ENCODE measurements around the gene AMZ1. TPM values are rescaled to one million over a fixed set of nuclear protein-coding genes. Genes with fewer than 3 reads are reported as not detected.
"Not testable (repeated sequence)": the region's sequence is repeated elsewhere in the genome, so short reads cannot be mapped to it uniquely, and the experiment has no call there.

AMZ1 gene
- polyA plus RNA-seq, 1 donor = 0.34 TPM

- peaks cover under 1% of the 10 kb centered on the region for H3K9me3 ChIP-seq (ENCODE audit: control insufficient read depth, low read depth, low read length)
- no peak overlapping the region for H3K27ac ChIP-seq (ENCODE audit: low read length)
- H3K27me3 ChIP-seq (ENCODE audit: control insufficient read depth, insufficient read depth, low read length) = peaks cover 12% of the 10 kb centered on the region
- no peak overlapping the region for H3K4me3 ChIP-seq (ENCODE audit: low read length)
- DNase-seq = no peak
- no peaks in the 10 kb centered on the region for H3K36me3 ChIP-seq (ENCODE audit: control insufficient read depth, insufficient read depth, low read length)
- no CpG with 5 or more reads among the region's 27 CpGs for WGBS (ENCODE audit: insufficient coverage, low lambda C conversion rate)
- H3K4me1 ChIP-seq (ENCODE audit: control insufficient read depth, insufficient read depth, low read length) = peaks cover 5% of the 10 kb centered on the region
Observed at GRCh38 chr7:2681929-2682799, 5.8 kb upstream of the AMZ1 start.

- no CpG with 5 or more reads among the region's 11 CpGs for WGBS (ENCODE audit: insufficient coverage, low lambda C conversion rate)
- Histone ChIP-seq H3K4me1 (ENCODE audit: control insufficient read depth, insufficient read depth, low read length) (peaks cover 9% of the 10 kb centered on the region), H3K9me3 (ENCODE audit: control insufficient read depth, low read depth, low read length) (peaks cover 2% of the 10 kb centered on the region), H3K36me3 (ENCODE audit: control insufficient read depth, insufficient read depth, low read length) (no peaks in the 10 kb centered on the region), H3K27me3 (ENCODE audit: control insufficient read depth, insufficient read depth, low read length) (peaks cover 32% of the 10 kb centered on the region), H3K4me3 (ENCODE audit: low read length) (no peak overlapping the region), H3K27ac (ENCODE audit: low read length) (no peak overlapping the region)
- DNase-seq = no peak
Observed at GRCh38 chr7:2684501-2684900, 3.5 kb upstream of the AMZ1 start.

- no peak overlapping the region for H3K27ac ChIP-seq (ENCODE audit: low read length)
- H3K4me3 ChIP-seq (ENCODE audit: low read length) = no peak overlapping the region
- peaks cover 5% of the 10 kb centered on the region for H3K4me1 ChIP-seq (ENCODE audit: control insufficient read depth, insufficient read depth, low read length)
- DNase-seq = no peak
- peaks cover 43% of the 10 kb centered on the region for H3K27me3 ChIP-seq (ENCODE audit: control insufficient read depth, insufficient read depth, low read length)
- no peaks in the 10 kb centered on the region for H3K36me3 ChIP-seq (ENCODE audit: control insufficient read depth, insufficient read depth, low read length)
- H3K9me3 ChIP-seq (ENCODE audit: control insufficient read depth, low read depth, low read length) = peaks cover 2% of the 10 kb centered on the region
- 100% methylated on average over 1 of the region's 14 CpGs for WGBS (ENCODE audit: insufficient coverage, low lambda C conversion rate)
Observed at GRCh38 chr7:2686101-2686500, 1.9 kb upstream of the AMZ1 start.

GRCh38 chr7:2687338-2687869 is 598 bp upstream of the AMZ1 start:
- no peak for DNase-seq
- no peak overlapping the region for H3K27ac ChIP-seq (ENCODE audit: low read length)
- H3K36me3 ChIP-seq (ENCODE audit: control insufficient read depth, insufficient read depth, low read length) = no peaks in the 10 kb centered on the region
- H3K9me3 ChIP-seq (ENCODE audit: control insufficient read depth, low read depth, low read length) = peaks cover 2% of the 10 kb centered on the region
- H3K27me3 ChIP-seq (ENCODE audit: control insufficient read depth, insufficient read depth, low read length) = peaks cover 43% of the 10 kb centered on the region
- peaks cover 5% of the 10 kb centered on the region for H3K4me1 ChIP-seq (ENCODE audit: control insufficient read depth, insufficient read depth, low read length)
- WGBS (ENCODE audit: insufficient coverage, low lambda C conversion rate) = no CpG with 5 or more reads among the region's 17 CpGs
- no peak overlapping the region for H3K4me3 ChIP-seq (ENCODE audit: low read length)

GRCh38 chr7:2688409-2689342 is 674 bp downstream of the AMZ1 start:
- DNase-seq = no peak
- Histone ChIP-seq H3K9me3 (ENCODE audit: control insufficient read depth, low read depth, low read length) (peaks cover 2% of the 10 kb centered on the region), H3K4me3 (ENCODE audit: low read length) (no peak overlapping the region), H3K36me3 (ENCODE audit: control insufficient read depth, insufficient read depth, low read length) (no peaks in the 10 kb centered on the region), H3K27me3 (ENCODE audit: control insufficient read depth, insufficient read depth, low read length) (peaks cover 43% of the 10 kb centered on the region), H3K27ac (ENCODE audit: low read length) (no peak overlapping the region), H3K4me1 (ENCODE audit: control insufficient read depth, insufficient read depth, low read length) (peaks cover 5% of the 10 kb centered on the region)
- no CpG with 5 or more reads among the region's 62 CpGs for WGBS (ENCODE audit: insufficient coverage, low lambda C conversion rate)

- Histone ChIP-seq H3K27ac (ENCODE audit: low read length) (no peak overlapping the region), H3K4me3 (ENCODE audit: low read length) (no peak overlapping the region), H3K4me1 (ENCODE audit: control insufficient read depth, insufficient read depth, low read length) (peaks cover 5% of the 10 kb centered on the region), H3K27me3 (ENCODE audit: control insufficient read depth, insufficient read depth, low read length) (peaks cover 43% of the 10 kb centered on the region), H3K9me3 (ENCODE audit: control insufficient read depth, low read depth, low read length) (peaks cover 2% of the 10 kb centered on the region), H3K36me3 (ENCODE audit: control insufficient read depth, insufficient read depth, low read length) (no peaks in the 10 kb centered on the region)
- no peak for DNase-seq
- no CpG with 5 or more reads among the region's 16 CpGs for WGBS (ENCODE audit: insufficient coverage, low lambda C conversion rate)
Observed at GRCh38 chr7:2689343-2689847, 1.4 kb downstream of the AMZ1 start.

- Histone ChIP-seq H3K4me1 (ENCODE audit: control insufficient read depth, insufficient read depth, low read length) (peaks cover 5% of the 10 kb centered on the region), H3K27me3 (ENCODE audit: control insufficient read depth, insufficient read depth, low read length) (peaks cover 43% of the 10 kb centered on the region), H3K9me3 (ENCODE audit: control insufficient read depth, low read depth, low read length) (peaks cover 2% of the 10 kb centered on the region), H3K27ac (ENCODE audit: low read length) (no peak overlapping the region), H3K4me3 (ENCODE audit: low read length) (no peak overlapping the region), H3K36me3 (ENCODE audit: control insufficient read depth, insufficient read depth, low read length) (no peaks in the 10 kb centered on the region)
- no peak for DNase-seq
- WGBS (ENCODE audit: insufficient coverage, low lambda C conversion rate) = 100% methylated on average over 1 of the region's 23 CpGs
Observed at GRCh38 chr7:2689951-2690705, 2.1 kb downstream of the AMZ1 start.

GRCh38 chr7:2691011-2691707 is 3.2 kb downstream of the AMZ1 start:
- WGBS (ENCODE audit: insufficient coverage, low lambda C conversion rate) = no CpG with 5 or more reads among the region's 18 CpGs
- H3K27ac ChIP-seq (ENCODE audit: low read length) = no peak overlapping the region

GRCh38 chr7:2691932-2692439 is 4.0 kb downstream of the AMZ1 start:
- DNase-seq = not testable (repeated sequence)
- H3K27me3 ChIP-seq (ENCODE audit: control insufficient read depth, insufficient read depth, low read length) = peaks cover 33% of the 10 kb centered on the region
- WGBS (ENCODE audit: insufficient coverage, low lambda C conversion rate) = no CpG with 5 or more reads among the region's 23 CpGs

More at GRCh38 chr7:2691011-2691707, 3.2 kb downstream of the AMZ1 start:
- H3K9me3 ChIP-seq (ENCODE audit: control insufficient read depth, low read depth, low read length) = peaks cover 2% of the 10 kb centered on the region
- H3K36me3 ChIP-seq (ENCODE audit: control insufficient read depth, insufficient read depth, low read length) = no peaks in the 10 kb centered on the region
- DNase-seq = no peak
- peaks cover 5% of the 10 kb centered on the region for H3K4me1 ChIP-seq (ENCODE audit: control insufficient read depth, insufficient read depth, low read length)
- peaks cover 38% of the 10 kb centered on the region for H3K27me3 ChIP-seq (ENCODE audit: control insufficient read depth, insufficient read depth, low read length)
- H3K4me3 ChIP-seq (ENCODE audit: low read length) = no peak overlapping the region

More at GRCh38 chr7:2691932-2692439, 4.0 kb downstream of the AMZ1 start:
- not testable (repeated sequence) for H3K27ac ChIP-seq (ENCODE audit: low read length); H3K4me1 ChIP-seq (ENCODE audit: control insufficient read depth, insufficient read depth, low read length); H3K36me3 ChIP-seq (ENCODE audit: control insufficient read depth, insufficient read depth, low read length); H3K9me3 ChIP-seq (ENCODE audit: control insufficient read depth, low read depth, low read length); H3K4me3 ChIP-seq (ENCODE audit: low read length)
